CD14-positive monocyte (primary cell): ENCODE results near the gene TPM1. TPM values are rescaled to one million over a fixed set of nuclear protein-coding genes. Genes with fewer than 3 reads are reported as not detected.

Source experiments
- DNase-seq, 3 donors: peaks; one replicate each; pipeline ENCODE4 v3.0.0-alpha.2; 2011 to 2022
- H2AFZ ChIP-seq: 2 replicates; pipeline ENCODE4 v1.6.0; 2012; ENCODE audit warnings: mild to moderate bottlenecking, low read depth, low read length, inconsistent platforms; ENCODE audit not compliant: insufficient read depth, poor library complexity, severe bottlenecking
- H3K27ac ChIP-seq, 2 donors: 1 replicate in 1 of 2; 2 replicates in 1 of 2; pipeline ENCODE4 v1.5.1; 2012 to 2013; ENCODE audit warnings: low read length in 2 of 2, control low read depth in 1 of 2, inconsistent platforms in 1 of 2, low read depth in 1 of 2, mild to moderate bottlenecking in 1 of 2
- H3K27me3 ChIP-seq, 2 donors: one replicate each; pipeline versions ENCODE4 v1.6.0 to v1.6.1; 2011 to 2013; ENCODE audit warnings: low read length in 2 of 2; ENCODE audit not compliant: control insufficient read depth in 2 of 2, insufficient read depth in 2 of 2
- H3K36me3 ChIP-seq, 2 donors: replicated peaks in 1 of 2; 1 replicate in 1 of 2; 2 replicates in 1 of 2; pipeline versions ENCODE4 v1.5.1 to v1.6.1; 2012 to 2013; ENCODE audit warnings: low read length in 2 of 2, control low read depth in 1 of 2, inconsistent platforms in 1 of 2, mild to moderate bottlenecking in 1 of 2; ENCODE audit not compliant: insufficient read depth in 2 of 2, control insufficient read depth in 1 of 2
- H3K4me1 ChIP-seq, 2 donors: 1 replicate in 1 of 2; 2 replicates in 1 of 2; pipeline versions ENCODE4 v1.5.1 to v1.6.1; 2012 to 2013; ENCODE audit warnings: low read length in 2 of 2, control low read depth in 1 of 2, inconsistent platforms in 1 of 2, mild to moderate bottlenecking in 1 of 2, moderate library complexity in 1 of 2; ENCODE audit not compliant: insufficient read depth in 2 of 2, control insufficient read depth in 1 of 2
- H3K4me2 ChIP-seq: replicated peaks from 2 replicates; pipeline ENCODE3; 2012; ENCODE audit warnings: low read length, moderate library complexity, mild to moderate bottlenecking; ENCODE audit not compliant: poor library complexity, severe bottlenecking; ENCODE audit errors: extremely low read depth
- H3K4me3 ChIP-seq, 3 experiments: fragments of 200-600 bp in 1 of 3; sonication (generic) in 1 of 3; replicated peaks in 1 of 3; 1 replicate in 2 of 3; 2 replicates in 1 of 3; pipeline ENCODE4 v1.5.1; 2011 to 2013; ENCODE audit warnings: low read length in 3 of 3, mild to moderate bottlenecking in 3 of 3, control low read depth in 2 of 3, low read depth in 2 of 3, inconsistent platforms in 1 of 3, moderate library complexity in 1 of 3
- H3K79me2 ChIP-seq: 2 replicates; pipeline ENCODE4 v1.6.0; 2012; ENCODE audit warnings: mild to moderate bottlenecking, control low read depth, inconsistent platforms, low read length, moderate library complexity; ENCODE audit not compliant: insufficient read depth
- H3K9ac ChIP-seq: 2 replicates; pipeline ENCODE4 v1.6.0; 2017; ENCODE audit warnings: low read length, mild to moderate bottlenecking; ENCODE audit not compliant: insufficient read depth, poor library complexity, severe bottlenecking
- H3K9me3 ChIP-seq, 2 donors: replicated peaks in 1 of 2; 1 replicate in 1 of 2; 2 replicates in 1 of 2; pipeline versions ENCODE4 v1.5.1 to v1.6.1; 2012 to 2013; ENCODE audit warnings: low read length in 2 of 2, control low read depth in 1 of 2; ENCODE audit not compliant: control insufficient read depth in 1 of 2, insufficient read depth in 1 of 2
- H4K20me1 ChIP-seq: 2 replicates; pipeline ENCODE4 v1.6.0; 2012; ENCODE audit warnings: mild to moderate bottlenecking, low read length, control low read depth, moderate library complexity; ENCODE audit not compliant: insufficient read depth
- H3K27ac Mint-ChIP-seq, 7 donors: one replicate each; pipeline ENCODE4 v1.8.0; 2020; ENCODE audit warnings: mild to moderate bottlenecking in 7 of 7, mixed read lengths in 7 of 7, moderate library complexity in 6 of 7, inconsistent platforms in 2 of 7
- H3K27me3 Mint-ChIP-seq, 3 donors: one replicate each; pipeline ENCODE4 v1.8.0; 2021 to 2022; ENCODE audit warnings: low read depth in 3 of 3, mild to moderate bottlenecking in 3 of 3, mixed read lengths in 3 of 3, moderate library complexity in 3 of 3, inconsistent platforms in 1 of 3
- H3K36me3 Mint-ChIP-seq, 2 donors: one replicate each; pipeline ENCODE4 v1.8.0; 2020; ENCODE audit warnings: mixed read lengths in 2 of 2, inconsistent platforms in 1 of 2, mild to moderate bottlenecking in 1 of 2
- H3K4me1 Mint-ChIP-seq: one replicate; pipeline ENCODE4 v1.8.0; 2020; ENCODE audit warnings: mild to moderate bottlenecking, mixed read lengths
- H3K4me3 Mint-ChIP-seq, 2 donors: one replicate each; pipeline ENCODE4 v1.8.0; 2020; ENCODE audit warnings: mild to moderate bottlenecking in 2 of 2, mixed read lengths in 2 of 2, moderate library complexity in 1 of 2
- H3K9me3 Mint-ChIP-seq, 7 donors: one replicate each; pipeline ENCODE4 v1.8.0; 2020 to 2022; ENCODE audit warnings: mixed read lengths in 7 of 7, mild to moderate bottlenecking in 6 of 7, moderate library complexity in 6 of 7, inconsistent platforms in 2 of 7
- WGBS: methylation state at CpG from one replicate; pipeline ENCODE4 v1.1.5; 2013; ENCODE audit warnings: missing lambda C conversion rate; ENCODE audit not compliant: insufficient coverage; 5-methylcytosine and 5-hydroxymethylcytosine counted together
- intact Hi-C, 2 donors: fragments of 100-400 bp; cut with micrococcal nuclease; formaldehyde crosslinking; loops; one replicate each; pipeline versions ENCODE4 v1.15.0 to v1.15.1; 2023
- polyA plus RNA-seq, 3 donors: library from polyadenylated mRNA; depleted of rRNA in 1 of 3; unstranded in 2 of 3; stranded (reverse) in 1 of 3; fragments of 300-500 nt in 2 of 3; fragments of >200 nt in 1 of 3; fragmentation: Illumina TruSeq in 2 of 3; gene quantifications; 1 replicate in 2 of 3; 2 replicates in 1 of 3; pipeline ENCODE4 v1.2.3, GENCODE V29; 2012 to 2021
- TF ChIP-seq, protein P1 (sequence below): fragments of 200-600 bp; IDR thresholded peaks from one replicate; pipeline ENCODE4 v1.8.0; 2022; ENCODE audit warnings: antibody characterized with exemption, mild to moderate bottlenecking

TPM1 gene
- polyA plus RNA-seq, 3 donors = 11.7 to 15.9 (median 11.9) TPM

GRCh38 chr15:63083044-63083443 lies 40.5 kb downstream of the TPM1 start:
- Mint-ChIP-seq H3K27me3 (peaks cover 2 to 4% (median 3%) of the 10 kb centered on the region in 3 donors), H3K4me3 (no peak overlapping the region), H3K4me1 (no peaks in the 10 kb centered on the region), H3K36me3 (no peaks in the 10 kb centered on the region), H3K27ac (no peak overlapping the region), H3K9me3 (peaks cover 0 to 2% (median 0%) of the 10 kb centered on the region in 7 donors)
- Histone ChIP-seq H3K4me2 (no peak overlapping the region), H3K4me3 (no peak overlapping the region), H3K36me3 (no peaks in the 10 kb centered on the region), H3K4me1 (no peaks in the 10 kb centered on the region), H3K79me2 (no peaks in the 10 kb centered on the region), H3K9ac (no peak overlapping the region), H3K27me3 (no peaks in the 10 kb centered on the region), H3K9me3 (no peaks in the 10 kb centered on the region), H2AFZ (no peak overlapping the region), H4K20me1 (no peaks in the 10 kb centered on the region), H3K27ac (no peak overlapping the region)
- intact Hi-C loops = no loop called here
- 94% methylated on average over 6 of the region's 12 CpGs for WGBS
- no peak for DNase-seq
- TF ChIP-seq, protein P1, sequence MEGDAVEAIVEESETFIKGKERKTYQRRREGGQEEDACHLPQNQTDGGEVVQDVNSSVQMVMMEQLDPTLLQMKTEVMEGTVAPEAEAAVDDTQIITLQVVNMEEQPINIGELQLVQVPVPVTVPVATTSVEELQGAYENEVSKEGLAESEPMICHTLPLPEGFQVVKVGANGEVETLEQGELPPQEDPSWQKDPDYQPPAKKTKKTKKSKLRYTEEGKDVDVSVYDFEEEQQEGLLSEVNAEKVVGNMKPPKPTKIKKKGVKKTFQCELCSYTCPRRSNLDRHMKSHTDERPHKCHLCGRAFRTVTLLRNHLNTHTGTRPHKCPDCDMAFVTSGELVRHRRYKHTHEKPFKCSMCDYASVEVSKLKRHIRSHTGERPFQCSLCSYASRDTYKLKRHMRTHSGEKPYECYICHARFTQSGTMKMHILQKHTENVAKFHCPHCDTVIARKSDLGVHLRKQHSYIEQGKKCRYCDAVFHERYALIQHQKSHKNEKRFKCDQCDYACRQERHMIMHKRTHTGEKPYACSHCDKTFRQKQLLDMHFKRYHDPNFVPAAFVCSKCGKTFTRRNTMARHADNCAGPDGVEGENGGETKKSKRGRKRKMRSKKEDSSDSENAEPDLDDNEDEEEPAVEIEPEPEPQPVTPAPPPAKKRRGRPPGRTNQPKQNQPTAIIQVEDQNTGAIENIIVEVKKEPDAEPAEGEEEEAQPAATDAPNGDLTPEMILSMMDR = no peak

DNA sequence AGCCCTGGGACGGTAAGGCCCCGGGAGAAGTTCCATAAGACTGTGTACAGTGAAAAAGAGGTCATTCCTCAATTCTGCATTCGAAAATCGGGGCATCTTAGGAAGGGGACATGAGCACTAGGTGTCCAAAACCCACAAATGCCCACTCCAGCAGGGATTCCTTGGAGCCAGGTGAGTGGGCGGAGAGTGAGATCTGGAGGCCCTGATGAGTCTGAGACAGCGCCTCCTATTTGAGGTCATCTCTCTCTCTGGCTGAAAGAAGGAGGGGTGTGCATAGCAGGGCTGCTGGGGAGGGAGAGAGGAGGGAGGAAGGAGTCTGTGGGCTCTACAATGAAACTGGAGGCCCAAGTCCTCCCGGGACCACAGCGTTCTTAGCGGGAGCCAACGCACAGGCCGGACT lies 41.0 kb downstream of the TPM1 start:
- Histone ChIP-seq H3K27ac (no peak overlapping the region), H3K4me1 (no peaks in the 10 kb centered on the region), H3K4me3 (no peak overlapping the region), H3K9ac (no peak overlapping the region), H3K36me3 (no peaks in the 10 kb centered on the region), H3K9me3 (no peaks in the 10 kb centered on the region), H3K4me2 (no peak overlapping the region), H4K20me1 (no peaks in the 10 kb centered on the region), H3K27me3 (no peaks in the 10 kb centered on the region), H2AFZ (no peak overlapping the region), H3K79me2 (no peaks in the 10 kb centered on the region)
- 98% methylated on average over 6 of the region's 11 CpGs for WGBS
- no peak for DNase-seq
- H3K4me3 Mint-ChIP-seq = no peak overlapping the region
- H3K27me3 Mint-ChIP-seq = peaks cover 2 to 4% (median 3%) of the 10 kb centered on the region in 3 donors
- H3K9me3 Mint-ChIP-seq = peaks cover 0 to 2% (median 0%) of the 10 kb centered on the region in 7 donors
- H3K4me1 Mint-ChIP-seq = no peaks in the 10 kb centered on the region
- H3K36me3 Mint-ChIP-seq = no peaks in the 10 kb centered on the region
- H3K27ac Mint-ChIP-seq = peak overlapping the region in 1 of 7 donors; percentile 50
- intact Hi-C loops = no loop called here
- TF ChIP-seq, protein P1 = no peak
